ENCODE results near the gene CFAP251. TPM values are rescaled to one million over a fixed set of nuclear protein-coding genes. Genes with fewer than 3 reads are reported as not detected.

Gene CFAP251
- total RNA-seq, 1 donor from 2014 or later = 2.0 TPM

- Mint-ChIP-seq H3K27me3 (ENCODE audit: low read depth) (no peaks in the 10 kb centered on the region), H3K9me3 (peaks cover 3% of the 10 kb centered on the region), H3K4me3 (no peak overlapping the region), H3K4me1 (no peaks in the 10 kb centered on the region), H3K36me3 (ENCODE audit: low read depth) (peaks cover 6% of the 10 kb centered on the region), H3K27ac (ENCODE audit: unreplicated experiment) (no peak overlapping the region)
- no peak for DNase-seq (ENCODE audit: low read depth, low spot score)
- TF ChIP-seq CTCF (conservative IDR thresholded peaks at IDR 0.05) = no peak
Observed at GRCh38 chr12:121949648-121950397, 31.4 kb downstream of the CFAP251 start.

- H3K36me3 Mint-ChIP-seq (ENCODE audit: low read depth) = no peaks in the 10 kb centered on the region
- no peak for TF ChIP-seq CTCF (conservative IDR thresholded peaks at IDR 0.05)
- H3K27ac Mint-ChIP-seq (ENCODE audit: unreplicated experiment) = no peak overlapping the region
- H3K4me1 Mint-ChIP-seq = no peaks in the 10 kb centered on the region
- no peaks in the 10 kb centered on the region for H3K9me3 Mint-ChIP-seq
- no peaks in the 10 kb centered on the region for H3K27me3 Mint-ChIP-seq (ENCODE audit: low read depth)
- H3K4me3 Mint-ChIP-seq = no peak overlapping the region
- DNase-seq (ENCODE audit: low read depth, low spot score) = no peak
Observed at GRCh38 chr12:121953117-121953692, 34.8 kb downstream of the CFAP251 start.

- no peaks in the 10 kb centered on the region for H3K27me3 Mint-ChIP-seq (ENCODE audit: low read depth)
- no peak for DNase-seq (ENCODE audit: low read depth, low spot score)
- TF ChIP-seq CTCF (conservative IDR thresholded peaks at IDR 0.05) = no peak
- H3K4me3 Mint-ChIP-seq = no peak overlapping the region
- no peaks in the 10 kb centered on the region for H3K4me1 Mint-ChIP-seq
- H3K27ac Mint-ChIP-seq (ENCODE audit: unreplicated experiment) = no peak overlapping the region
- no peaks in the 10 kb centered on the region for H3K9me3 Mint-ChIP-seq
- no peaks in the 10 kb centered on the region for H3K36me3 Mint-ChIP-seq (ENCODE audit: low read depth)
Observed at GRCh38 chr12:121953695-121954094, 35.3 kb downstream of the CFAP251 start.

- Mint-ChIP-seq H3K9me3 (no peaks in the 10 kb centered on the region), H3K27ac (ENCODE audit: unreplicated experiment) (no peak overlapping the region), H3K27me3 (ENCODE audit: low read depth) (no peaks in the 10 kb centered on the region), H3K36me3 (ENCODE audit: low read depth) (no peaks in the 10 kb centered on the region), H3K4me1 (no peaks in the 10 kb centered on the region), H3K4me3 (no peak overlapping the region)
- TF ChIP-seq CTCF (conservative IDR thresholded peaks at IDR 0.05) = peak; percentile 59
- no peak for DNase-seq (ENCODE audit: low read depth, low spot score)
Observed at GRCh38 chr12:121955258-121956237, 37.2 kb downstream of the CFAP251 start.

- Mint-ChIP-seq H3K4me1 (no peaks in the 10 kb centered on the region), H3K9me3 (no peaks in the 10 kb centered on the region), H3K27me3 (ENCODE audit: low read depth) (no peaks in the 10 kb centered on the region), H3K4me3 (no peak overlapping the region), H3K27ac (ENCODE audit: unreplicated experiment) (no peak overlapping the region), H3K36me3 (ENCODE audit: low read depth) (no peaks in the 10 kb centered on the region)
- DNase-seq (ENCODE audit: low read depth, low spot score) = no peak
- no peak for TF ChIP-seq CTCF (conservative IDR thresholded peaks at IDR 0.05)
Observed at GRCh38 chr12:121957861-121958515, 39.6 kb downstream of the CFAP251 start.

All from neural crest cell (in vitro differentiated cells).